HepG2 (cell line): Measurements from ENCODE around the gene CD7. TPM values are rescaled to one million over a fixed set of nuclear protein-coding genes. Genes with fewer than 3 reads are reported as not detected.

Source experiments
- ATAC-seq: fragments of 200-7000 bp; cut with Tn5 transposase; 3 replicates; pipeline ENCODE4 v1.9.1; 2020; ENCODE audit warnings: mild to moderate bottlenecking, moderate library complexity
- BruUV-seq: library from RNA; stranded (reverse); fragments of 400-500 nt; replicated peaks from 2 replicates; lab custom pipeline; 2021; lab: Mats Ljungman, UMichigan
- CTCF ChIA-PET: fragments of 300-600 bp; formaldehyde crosslinking; extraction: SDS; loops from one replicate; lab custom pipeline; 2021; ENCODE audit warnings: low total read pairs, inconsistent platforms, low intra/inter-chr PET ratio; lab: Yijun Ruan, JAX
- POLR2A ChIA-PET: fragments of 350-600 bp; sonication (Branson Sonifier 250); formaldehyde crosslinking; loops from one replicate; lab custom pipeline; 2020; ENCODE audit warnings: antibody characterized with exemption, inconsistent platforms; lab: Yijun Ruan, JAX
- DNase-seq: peaks from one replicate; pipeline ENCODE4 v3.0.0-alpha.2; 2015; ENCODE audit warnings: low spot score
- FAIRE-seq: peaks from 3 replicates; lab custom pipeline; 2011; peaks lifted over from hg19 to GRCh38; lab: Jason Lieb, UNC
- H2AFZ ChIP-seq: one replicate; pipeline ENCODE4 v1.6.1; 2011; ENCODE audit warnings: low read length, inconsistent platforms
- H3K27ac ChIP-seq: fragments of 300-600 bp; 3 replicates; pipeline ENCODE4 v1.8.0; 2011; ENCODE audit warnings: mixed run types, mild to moderate bottlenecking, mixed read lengths, low read length, inconsistent platforms; ENCODE audit not compliant: insufficient read depth; ENCODE audit errors: extremely low read length
- H3K27me3 ChIP-seq, 2 experiments: fragments of 200-600 bp in 1 of 2; 2 replicates in 1 of 2; 3 replicates in 1 of 2; pipeline versions ENCODE4 v1.6.0 to v1.8.0; 2011; ENCODE audit warnings: low read length in 2 of 2, mild to moderate bottlenecking in 2 of 2, moderate library complexity in 2 of 2, inconsistent platforms in 1 of 2; ENCODE audit not compliant: insufficient read depth in 2 of 2, control insufficient read depth in 1 of 2
- H3K36me3 ChIP-seq, 2 experiments: fragments of 200-600 bp in 1 of 2; replicated peaks in 1 of 2; 2 replicates in 1 of 2; 3 replicates in 1 of 2; pipeline versions ENCODE4 v1.5.1 to v1.8.0; 2011; ENCODE audit warnings: low read length in 2 of 2, inconsistent platforms in 1 of 2; ENCODE audit not compliant: insufficient read depth in 2 of 2, control insufficient read depth in 1 of 2
- H3K4me1 ChIP-seq: 2 replicates; pipeline ENCODE4 v1.5.1; 2012; ENCODE audit warnings: low read length, inconsistent platforms; ENCODE audit not compliant: insufficient read depth
- H3K4me2 ChIP-seq: 2 replicates; pipeline ENCODE4 v1.6.0; 2011; ENCODE audit warnings: low read depth, low read length, inconsistent platforms
- H3K4me3 ChIP-seq, 3 experiments: fragments of 200-600 bp in 1 of 3; sonication (generic), shearing (Covaris generic) in 1 of 3; replicated peaks in 1 of 3; 2 replicates each; pipeline ENCODE4 v1.5.1; 2011 to 2016; ENCODE audit warnings: low read length in 3 of 3, inconsistent platforms in 2 of 3, low read depth in 2 of 3, mild to moderate bottlenecking in 2 of 3, control low read depth in 1 of 3, mixed read lengths in 1 of 3; ENCODE audit not compliant: insufficient read depth in 1 of 3
- H3K79me2 ChIP-seq: one replicate; pipeline ENCODE4 v1.6.1; 2011; ENCODE audit warnings: low read length, inconsistent platforms; ENCODE audit not compliant: insufficient read depth
- H3K9ac ChIP-seq: 2 replicates; pipeline ENCODE4 v1.6.0; 2011; ENCODE audit warnings: mild to moderate bottlenecking, low read depth, low read length, inconsistent platforms; ENCODE audit not compliant: insufficient read depth
- H3K9me3 ChIP-seq: 2 replicates; pipeline ENCODE4 v1.5.1; 2012; ENCODE audit warnings: mild to moderate bottlenecking, low read length
- H4K20me1 ChIP-seq: 2 replicates; pipeline ENCODE4 v1.6.0; 2011; ENCODE audit warnings: inconsistent platforms, mild to moderate bottlenecking, low read length, moderate library complexity; ENCODE audit not compliant: insufficient read depth
- IKZF4 ChIP-seq: sonication (generic); formaldehyde crosslinking; IDR thresholded peaks from 2 replicates; pipeline ENCODE4 v1.5.1; 2020; ENCODE audit warnings: borderline replicate concordance, mild to moderate bottlenecking, low read depth, missing genetic modification reagents; ENCODE audit errors: not compliant biosample characterization
- JARID2 ChIP-seq: sonication (generic); formaldehyde crosslinking; IDR thresholded peaks from 2 replicates; pipeline ENCODE4 v1.8.1; 2023; ENCODE audit warnings: missing genetic modification reagents, inconsistent platforms; ENCODE audit not compliant: insufficient replicate concordance
- KLF16 ChIP-seq, 2 experiments: sonication (generic) in 1 of 2; formaldehyde crosslinking in 1 of 2; IDR thresholded peaks; 2 replicates each; pipeline versions ENCODE4 v1.6.1 to v1.8.0; 2016 to 2023; ENCODE audit warnings: missing genetic modification reagents in 2 of 2, missing compliant biosample characterization in 1 of 2
- SAFB2 ChIP-seq: sonication (generic); formaldehyde crosslinking; IDR thresholded peaks from 2 replicates; pipeline ENCODE4 v1.5.1; 2020; ENCODE audit warnings: missing genetic modification reagents, low read depth, mild to moderate bottlenecking, borderline replicate concordance
- SIX1 ChIP-seq: sonication (generic); formaldehyde crosslinking; IDR thresholded peaks from 2 replicates; pipeline ENCODE4 v1.4.0; 2020; ENCODE audit warnings: missing genetic modification reagents, borderline replicate concordance
- ZNF629 ChIP-seq: sonication (generic); formaldehyde crosslinking; conservative IDR thresholded peaks from 2 replicates; pipeline ENCODE4 v1.5.0; 2020; ENCODE audit warnings: missing genetic modification reagents
- ZNF660 ChIP-seq: sonication (generic); formaldehyde crosslinking; IDR thresholded peaks from 2 replicates; pipeline ENCODE4 v1.5.1; 2020; ENCODE audit warnings: mild to moderate bottlenecking, low read depth, missing genetic modification reagents, borderline replicate concordance
- WGBS: methylation state at CpG from one replicate; pipeline ENCODE4 v1.1.6; 2017; ENCODE audit warnings: low lambda C conversion rate; 5-methylcytosine and 5-hydroxymethylcytosine counted together
- in situ Hi-C: cut with HindIII; loops from 2 replicates; pipeline ENCODE4 v1.10.0; 2017; ENCODE audit warnings: low pct_unique_long_range_greater_than_20kb; ENCODE audit not compliant: extremely low pct_ligation_motif_present
- intact Hi-C: fragments of 100-400 bp; cut with micrococcal nuclease; formaldehyde crosslinking; loops from one replicate; pipeline ENCODE4 v1.10.0; 2022; ENCODE audit not compliant: unreplicated experiment
- polyA plus RNA-seq, 8 experiments: library from polyadenylated mRNA; depleted of rRNA in 3 of 8; stranded (reverse) in 7 of 8; unstranded in 1 of 8; fragments of >200 nt; fragmentation: Illumina TruSeq in 4 of 8; extraction: Trizol in 4 of 8; gene quantifications; 2 replicates each; pipeline versions ENCODE4 v1.2.1 to v1.2.3, GENCODE V29; 2011 to 2016; ENCODE audit warnings: low read depth in 4 of 8, missing spikeins in 1 of 8, mixed read lengths in 1 of 8; ENCODE audit not compliant: insufficient read depth in 1 of 8
- total RNA-seq, 5 experiments: library from RNA; depleted of rRNA; stranded (reverse); fragments of >200 nt; fragmentation: Illumina TruSeq; extraction: Trizol; gene quantifications; 2 replicates each; pipeline ENCODE4 v1.2.3, GENCODE V29; 2016; ENCODE audit warnings: low read depth in 1 of 5
- TF ChIP-seq, protein P1 (sequence below): sonication (generic); formaldehyde crosslinking; IDR thresholded peaks from 2 replicates; pipeline ENCODE4 v1.9.0; 2021; ENCODE audit warnings: mild to moderate bottlenecking, missing genetic modification reagents
- TF ChIP-seq, protein P2 (sequence below): sonication (generic); formaldehyde crosslinking; IDR thresholded peaks from 2 replicates; pipeline ENCODE4 v1.5.0; 2020; ENCODE audit warnings: mild to moderate bottlenecking, missing genetic modification reagents, borderline replicate concordance
- TF ChIP-seq, protein P3 (sequence below): sonication (generic); formaldehyde crosslinking; IDR thresholded peaks from 2 replicates; pipeline ENCODE4 v1.4.0; 2020; ENCODE audit warnings: missing genetic modification reagents

The CD7 gene
- total and polyA plus RNA-seq, 2 of the 13 experiments (the other 11 are each of a cell fraction or from before 2014, with no cell fraction given) = 67.6 to 76.4 TPM

DNA sequence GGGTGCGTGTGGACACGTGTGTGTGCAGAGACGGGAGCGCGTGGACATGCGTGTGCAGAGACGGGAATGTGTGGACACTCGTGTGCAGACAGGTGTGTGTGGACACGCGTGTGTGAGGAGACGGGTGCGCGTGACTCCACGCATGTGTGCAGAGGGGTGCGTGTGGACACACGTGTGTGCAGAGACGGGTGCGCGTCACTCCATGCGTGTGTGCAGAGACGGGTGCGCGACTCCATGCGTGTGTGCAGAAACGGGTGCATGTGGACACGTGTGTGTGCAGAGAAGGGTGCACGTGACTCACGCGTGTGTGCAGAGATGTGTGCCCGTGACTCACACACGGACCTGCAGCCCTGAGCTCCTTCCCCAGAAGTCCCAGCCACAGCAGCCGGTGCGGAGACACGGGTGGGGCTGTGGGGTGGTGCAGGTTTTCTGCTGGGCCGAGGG, 2.2 kb upstream of the CD7 start:
- ATAC-seq (no peak), DNase-seq (no peak), FAIRE-seq (no peak)
- H2AFZ ChIP-seq = no peak overlapping the region
- no peaks in the 10 kb centered on the region for H3K36me3 ChIP-seq
- H3K27me3 ChIP-seq = no peaks in the 10 kb centered on the region; a peak in 1 of 5 replicates
- no TSS peak for BruUV-seq
- CTCF ChIA-PET = no interaction called here
- intact Hi-C loops (loop anchor here (2.0 kb wide), 1 partner anchor 19 kb away; no protein-coding TSS in a partner anchor), in situ Hi-C loops (loop anchor here (5.0 kb wide), 1 partner anchor 77 kb away; no protein-coding TSS in a partner anchor)
- H3K9ac ChIP-seq = no peak overlapping the region
- POLR2A ChIA-PET = interaction anchor here (0.9 to 20.8 kb wide), 6 partner anchors 9 to 76 kb away, joined by 3 to 270 read pairs (median 4); no protein-coding TSS in a partner anchor
- no peaks in the 10 kb centered on the region for H4K20me1 ChIP-seq
- 95% methylated on average over 27 of the region's 35 CpGs for WGBS
- H3K4me3 ChIP-seq = peak overlapping the region; percentile 22 to 71 (median 55); a peak in 3 of 6 replicates
- H3K79me2 ChIP-seq = peaks cover 3% of the 10 kb centered on the region
- no peaks in the 10 kb centered on the region for H3K9me3 ChIP-seq
- peak overlapping the region; percentile 81 for H3K4me2 ChIP-seq
- H3K4me1 ChIP-seq = peaks cover 82% of the 10 kb centered on the region
- peak overlapping the region; percentile 63 for H3K27ac ChIP-seq
- TF ChIP-seq SIX1 (CRISPR knock-in tag) (no peak), JARID2 (CRISPR knock-in tag) (no peak), ZNF629 (CRISPR knock-in tag) (no peak), KLF16 (CRISPR knock-in tag; IDR thresholded peaks at IDR 0.05) (no peak), ZNF660 (CRISPR knock-in tag) (no peak), IKZF4 (CRISPR knock-in tag) (peak; percentile 2), SAFB2 (0 out of 2 replicates have a peak, but pooled peaks have one; percentile 18)
- TF ChIP-seq, protein P1, sequence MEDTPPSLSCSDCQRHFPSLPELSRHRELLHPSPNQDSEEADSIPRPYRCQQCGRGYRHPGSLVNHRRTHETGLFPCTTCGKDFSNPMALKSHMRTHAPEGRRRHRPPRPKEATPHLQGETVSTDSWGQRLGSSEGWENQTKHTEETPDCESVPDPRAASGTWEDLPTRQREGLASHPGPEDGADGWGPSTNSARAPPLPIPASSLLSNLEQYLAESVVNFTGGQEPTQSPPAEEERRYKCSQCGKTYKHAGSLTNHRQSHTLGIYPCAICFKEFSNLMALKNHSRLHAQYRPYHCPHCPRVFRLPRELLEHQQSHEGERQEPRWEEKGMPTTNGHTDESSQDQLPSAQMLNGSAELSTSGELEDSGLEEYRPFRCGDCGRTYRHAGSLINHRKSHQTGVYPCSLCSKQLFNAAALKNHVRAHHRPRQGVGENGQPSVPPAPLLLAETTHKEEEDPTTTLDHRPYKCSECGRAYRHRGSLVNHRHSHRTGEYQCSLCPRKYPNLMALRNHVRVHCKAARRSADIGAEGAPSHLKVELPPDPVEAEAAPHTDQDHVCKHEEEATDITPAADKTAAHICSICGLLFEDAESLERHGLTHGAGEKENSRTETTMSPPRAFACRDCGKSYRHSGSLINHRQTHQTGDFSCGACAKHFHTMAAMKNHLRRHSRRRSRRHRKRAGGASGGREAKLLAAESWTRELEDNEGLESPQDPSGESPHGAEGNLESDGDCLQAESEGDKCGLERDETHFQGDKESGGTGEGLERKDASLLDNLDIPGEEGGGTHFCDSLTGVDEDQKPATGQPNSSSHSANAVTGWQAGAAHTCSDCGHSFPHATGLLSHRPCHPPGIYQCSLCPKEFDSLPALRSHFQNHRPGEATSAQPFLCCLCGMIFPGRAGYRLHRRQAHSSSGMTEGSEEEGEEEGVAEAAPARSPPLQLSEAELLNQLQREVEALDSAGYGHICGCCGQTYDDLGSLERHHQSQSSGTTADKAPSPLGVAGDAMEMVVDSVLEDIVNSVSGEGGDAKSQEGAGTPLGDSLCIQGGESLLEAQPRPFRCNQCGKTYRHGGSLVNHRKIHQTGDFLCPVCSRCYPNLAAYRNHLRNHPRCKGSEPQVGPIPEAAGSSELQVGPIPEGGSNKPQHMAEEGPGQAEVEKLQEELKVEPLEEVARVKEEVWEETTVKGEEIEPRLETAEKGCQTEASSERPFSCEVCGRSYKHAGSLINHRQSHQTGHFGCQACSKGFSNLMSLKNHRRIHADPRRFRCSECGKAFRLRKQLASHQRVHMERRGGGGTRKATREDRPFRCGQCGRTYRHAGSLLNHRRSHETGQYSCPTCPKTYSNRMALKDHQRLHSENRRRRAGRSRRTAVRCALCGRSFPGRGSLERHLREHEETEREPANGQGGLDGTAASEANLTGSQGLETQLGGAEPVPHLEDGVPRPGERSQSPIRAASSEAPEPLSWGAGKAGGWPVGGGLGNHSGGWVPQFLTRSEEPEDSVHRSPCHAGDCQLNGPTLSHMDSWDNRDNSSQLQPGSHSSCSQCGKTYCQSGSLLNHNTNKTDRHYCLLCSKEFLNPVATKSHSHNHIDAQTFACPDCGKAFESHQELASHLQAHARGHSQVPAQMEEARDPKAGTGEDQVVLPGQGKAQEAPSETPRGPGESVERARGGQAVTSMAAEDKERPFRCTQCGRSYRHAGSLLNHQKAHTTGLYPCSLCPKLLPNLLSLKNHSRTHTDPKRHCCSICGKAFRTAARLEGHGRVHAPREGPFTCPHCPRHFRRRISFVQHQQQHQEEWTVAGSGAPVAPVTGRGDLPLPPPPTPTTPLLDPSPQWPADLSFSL (CRISPR knock-in tag) = 0 out of 2 replicates have a peak, but pooled peaks have one; percentile 57
- TF ChIP-seq, protein P2, sequence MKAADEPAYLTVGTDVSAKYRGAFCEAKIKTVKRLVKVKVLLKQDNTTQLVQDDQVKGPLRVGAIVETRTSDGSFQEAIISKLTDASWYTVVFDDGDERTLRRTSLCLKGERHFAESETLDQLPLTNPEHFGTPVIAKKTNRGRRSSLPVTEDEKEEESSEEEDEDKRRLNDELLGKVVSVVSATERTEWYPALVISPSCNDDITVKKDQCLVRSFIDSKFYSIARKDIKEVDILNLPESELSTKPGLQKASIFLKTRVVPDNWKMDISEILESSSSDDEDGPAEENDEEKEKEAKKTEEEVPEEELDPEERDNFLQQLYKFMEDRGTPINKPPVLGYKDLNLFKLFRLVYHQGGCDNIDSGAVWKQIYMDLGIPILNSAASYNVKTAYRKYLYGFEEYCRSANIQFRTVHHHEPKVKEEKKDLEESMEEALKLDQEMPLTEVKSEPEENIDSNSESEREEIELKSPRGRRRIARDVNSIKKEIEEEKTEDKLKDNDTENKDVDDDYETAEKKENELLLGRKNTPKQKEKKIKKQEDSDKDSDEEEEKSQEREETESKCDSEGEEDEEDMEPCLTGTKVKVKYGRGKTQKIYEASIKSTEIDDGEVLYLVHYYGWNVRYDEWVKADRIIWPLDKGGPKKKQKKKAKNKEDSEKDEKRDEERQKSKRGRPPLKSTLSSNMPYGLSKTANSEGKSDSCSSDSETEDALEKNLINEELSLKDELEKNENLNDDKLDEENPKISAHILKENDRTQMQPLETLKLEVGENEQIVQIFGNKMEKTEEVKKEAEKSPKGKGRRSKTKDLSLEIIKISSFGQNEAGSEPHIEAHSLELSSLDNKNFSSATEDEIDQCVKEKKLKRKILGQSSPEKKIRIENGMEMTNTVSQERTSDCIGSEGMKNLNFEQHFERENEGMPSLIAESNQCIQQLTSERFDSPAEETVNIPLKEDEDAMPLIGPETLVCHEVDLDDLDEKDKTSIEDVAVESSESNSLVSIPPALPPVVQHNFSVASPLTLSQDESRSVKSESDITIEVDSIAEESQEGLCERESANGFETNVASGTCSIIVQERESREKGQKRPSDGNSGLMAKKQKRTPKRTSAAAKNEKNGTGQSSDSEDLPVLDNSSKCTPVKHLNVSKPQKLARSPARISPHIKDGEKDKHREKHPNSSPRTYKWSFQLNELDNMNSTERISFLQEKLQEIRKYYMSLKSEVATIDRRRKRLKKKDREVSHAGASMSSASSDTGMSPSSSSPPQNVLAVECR (CRISPR knock-in tag) = peak; percentile 55
- TF ChIP-seq, protein P3, sequence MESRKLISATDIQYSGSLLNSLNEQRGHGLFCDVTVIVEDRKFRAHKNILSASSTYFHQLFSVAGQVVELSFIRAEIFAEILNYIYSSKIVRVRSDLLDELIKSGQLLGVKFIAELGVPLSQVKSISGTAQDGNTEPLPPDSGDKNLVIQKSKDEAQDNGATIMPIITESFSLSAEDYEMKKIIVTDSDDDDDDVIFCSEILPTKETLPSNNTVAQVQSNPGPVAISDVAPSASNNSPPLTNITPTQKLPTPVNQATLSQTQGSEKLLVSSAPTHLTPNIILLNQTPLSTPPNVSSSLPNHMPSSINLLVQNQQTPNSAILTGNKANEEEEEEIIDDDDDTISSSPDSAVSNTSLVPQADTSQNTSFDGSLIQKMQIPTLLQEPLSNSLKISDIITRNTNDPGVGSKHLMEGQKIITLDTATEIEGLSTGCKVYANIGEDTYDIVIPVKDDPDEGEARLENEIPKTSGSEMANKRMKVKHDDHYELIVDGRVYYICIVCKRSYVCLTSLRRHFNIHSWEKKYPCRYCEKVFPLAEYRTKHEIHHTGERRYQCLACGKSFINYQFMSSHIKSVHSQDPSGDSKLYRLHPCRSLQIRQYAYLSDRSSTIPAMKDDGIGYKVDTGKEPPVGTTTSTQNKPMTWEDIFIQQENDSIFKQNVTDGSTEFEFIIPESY (CRISPR knock-in tag) = peak; percentile 44; the same call in 1 of the 2 replicates
